HCT116 (cell line): ENCODE results near the gene SCYGR1. TPM values are rescaled to one million over a fixed set of nuclear protein-coding genes. Genes with fewer than 3 reads are reported as not detected.

Experiments
- ATAC-seq: fragments of 200-7000 bp; cut with Tn5 transposase; 2 replicates; pipeline ENCODE4 v1.9.1; 2020; ENCODE audit warnings: mild to moderate bottlenecking, moderate library complexity
- BruUV-seq: library from RNA; stranded (reverse); fragments of 400-500 nt; replicated peaks from 2 replicates; lab custom pipeline; 2021; lab: Mats Ljungman, UMichigan
- CTCF ChIA-PET: fragments of 300-600 bp; sonication (Branson Sonifier 250); formaldehyde crosslinking; loops from one replicate; lab custom pipeline; 2021; ENCODE audit warnings: antibody characterized with exemption; lab: Charles Lee
- POLR2A ChIA-PET: fragments of 300-600, 350-600 bp; sonication (Branson Sonifier 250); formaldehyde crosslinking; loops from one replicate; lab custom pipeline; 2021; ENCODE audit warnings: antibody characterized with exemption; lab: Charles Lee
- RAD21 ChIA-PET, 2 experiments: fragments of 300-600 bp; sonication (Branson Sonifier 250); formaldehyde crosslinking; loops; one replicate each; lab custom pipeline; 2023; ENCODE audit warnings: low total read pairs in 2 of 2; ENCODE audit not compliant: uncharacterized antibody in 2 of 2, unreplicated experiment in 2 of 2, low non-redundant PET in 1 of 2; lab: Charles Lee
- DNase-seq: peaks from one replicate; pipeline ENCODE4 v3.0.0-alpha.2; 2010; ENCODE audit warnings: low read depth, low spot score
- H2AFZ ChIP-seq: fragments of 200-600 bp; shearing (Covaris generic), sonication (generic); 2 replicates; pipeline ENCODE4 v1.6.1; 2017; ENCODE audit warnings: low read depth, mixed run types, mixed read lengths, antibody characterized with exemption, low read length; ENCODE audit not compliant: poor library complexity, severe bottlenecking
- H3K27ac ChIP-seq: 2 replicates; pipeline ENCODE4 v1.5.1; 2012; ENCODE audit warnings: low read depth, low read length
- H3K27me3 ChIP-seq: fragments of 200-600 bp; sonication (generic); 2 replicates; pipeline ENCODE4 v1.6.1; 2016; ENCODE audit warnings: mixed run types, low read length, mixed read lengths; ENCODE audit not compliant: insufficient read depth
- H3K36me3 ChIP-seq, 2 experiments: fragments of 200-500 bp in 1 of 2; fragments of 200-600 bp in 1 of 2; sonication (Bioruptor generic) in 1 of 2; sonication (generic) in 1 of 2; 2 replicates each; pipeline versions ENCODE4 v1.5.1 to v1.6.1; 2014 to 2016; ENCODE audit warnings: low read length in 2 of 2, inconsistent platforms in 1 of 2, mixed read lengths in 1 of 2, mixed run types in 1 of 2; ENCODE audit not compliant: insufficient read depth in 2 of 2, control insufficient read depth in 1 of 2
- H3K4me1 ChIP-seq, 2 experiments: fragments of 200-600 bp in 1 of 2; sonication (generic) in 1 of 2; 2 replicates each; pipeline versions ENCODE4 v1.5.1 to v1.6.1; 2012 to 2017; ENCODE audit warnings: low read length in 2 of 2, inconsistent platforms in 1 of 2, mild to moderate bottlenecking in 1 of 2, mixed read lengths in 1 of 2, mixed run types in 1 of 2, moderate library complexity in 1 of 2; ENCODE audit not compliant: insufficient read depth in 2 of 2, control insufficient read depth in 1 of 2
- H3K4me2 ChIP-seq: fragments of 200-600 bp; sonication (generic); 2 replicates; pipeline ENCODE4 v1.6.1; 2017; ENCODE audit warnings: mixed run types, low read length, mixed read lengths
- H3K4me3 ChIP-seq, 2 experiments: fragments of 200-600 bp in 1 of 2; sonication (generic) in 1 of 2; replicated peaks in 1 of 2; 2 replicates each; pipeline ENCODE4 v1.5.1; 2011 to 2016; ENCODE audit warnings: low read length in 2 of 2, control low read depth in 1 of 2, low read depth in 1 of 2, mild to moderate bottlenecking in 1 of 2, mixed read lengths in 1 of 2, mixed run types in 1 of 2
- H3K79me2 ChIP-seq: fragments of 200-600 bp; sonication (generic); 2 replicates; pipeline ENCODE4 v1.6.1; 2017; ENCODE audit warnings: mild to moderate bottlenecking, mixed run types, low read length, moderate library complexity, mixed read lengths; ENCODE audit not compliant: insufficient read depth
- H3K9ac ChIP-seq: fragments of 200-600 bp; sonication (generic); 2 replicates; pipeline ENCODE4 v1.6.1; 2016; ENCODE audit warnings: low read length, mixed read lengths
- H3K9me2 ChIP-seq: fragments of 200-600 bp; sonication (generic), shearing (Covaris generic); 2 replicates; pipeline ENCODE4 v1.6.1; 2017; ENCODE audit warnings: mixed run types, mild to moderate bottlenecking, moderate library complexity; ENCODE audit not compliant: insufficient read depth
- H3K9me3 ChIP-seq, 2 experiments: fragments of 200-500 bp in 1 of 2; fragments of 200-600 bp in 1 of 2; sonication (Bioruptor generic) in 1 of 2; sonication (generic) in 1 of 2; 2 replicates each; pipeline ENCODE4 v1.6.1; 2014 to 2017; ENCODE audit warnings: low read length in 2 of 2, mixed read lengths in 2 of 2, inconsistent platforms in 1 of 2, low read depth in 1 of 2, mild to moderate bottlenecking in 1 of 2, mixed run types in 1 of 2, moderate library complexity in 1 of 2; ENCODE audit not compliant: control insufficient read depth in 1 of 2, insufficient read depth in 1 of 2
- H4K20me1 ChIP-seq: fragments of 200-600 bp; sonication (generic), shearing (Covaris generic); 2 replicates; pipeline ENCODE4 v1.6.1; 2017; ENCODE audit warnings: mixed run types, mild to moderate bottlenecking, moderate library complexity; ENCODE audit not compliant: insufficient read depth
- CBX3 ChIP-seq: IDR thresholded peaks from 2 replicates; pipeline ENCODE4 v1.6.1; 2012; ENCODE audit warnings: low read depth
- ELF1 ChIP-seq: IDR thresholded peaks from 2 replicates; pipeline ENCODE4 v1.6.1; 2012; ENCODE audit warnings: low read depth, borderline replicate concordance
- POLR2A ChIP-seq: IDR thresholded peaks from 2 replicates; pipeline ENCODE4 v1.7.0; 2011; ENCODE audit warnings: borderline replicate concordance; ENCODE audit not compliant: insufficient read depth, insufficient read length; ENCODE audit errors: extremely low read depth
- RAD21 ChIP-seq: IDR thresholded peaks from 2 replicates; pipeline ENCODE4 v1.6.1; 2012; ENCODE audit warnings: low read depth, mild to moderate bottlenecking
- SIN3A ChIP-seq: IDR thresholded peaks from 2 replicates; pipeline ENCODE4 v1.6.1; 2012; ENCODE audit warnings: low read depth
- SP1 ChIP-seq: IDR thresholded peaks from 2 replicates; pipeline ENCODE4 v1.6.1; 2012; ENCODE audit warnings: low read depth
- SRF ChIP-seq: IDR thresholded peaks from 2 replicates; pipeline ENCODE4 v1.6.1; 2012; ENCODE audit warnings: low read depth
- YY1 ChIP-seq: IDR thresholded peaks from 2 replicates; pipeline ENCODE4 v1.6.1; 2011; ENCODE audit warnings: low read length, low read depth, moderate library complexity, mild to moderate bottlenecking; ENCODE audit not compliant: insufficient replicate concordance; ENCODE audit errors: extremely low read depth
- ZFX ChIP-seq: fragments of 450-650 bp; IDR thresholded peaks from 2 replicates; pipeline ENCODE4 v1.6.1; 2017
- intact Hi-C: fragments of 100-400 bp; cut with micrococcal nuclease; formaldehyde crosslinking; loops from 2 replicates; pipeline ENCODE4 v1.10.0; 2022
- total RNA-seq: library from RNA; stranded (reverse); gene quantifications from one replicate; pipeline ENCODE4 v1.2.1, GENCODE V29; 2021; ENCODE audit not compliant: unreplicated experiment
- TF ChIP-seq, protein P1 (sequence below): IDR thresholded peaks from 2 replicates; pipeline ENCODE4 v1.6.1; 2012; ENCODE audit warnings: low read depth
- TF ChIP-seq, protein P2 (sequence below): IDR thresholded peaks from 2 replicates; pipeline ENCODE4 v1.6.1; 2012
- TF ChIP-seq, protein P3 (sequence below): IDR thresholded peaks from 2 replicates; pipeline ENCODE4 v1.6.1; 2012
- TF ChIP-seq, protein P4 (sequence below), 3 experiments: fragments of 200-600 bp in 1 of 3; sonication (generic) in 1 of 3; IDR thresholded peaks in 2 of 3; conservative IDR thresholded peaks in 1 of 3; 2 replicates each; pipeline ENCODE4 v1.5.1; 2012 to 2017; ENCODE audit warnings: low read depth in 2 of 3, low read length in 2 of 3, antibody characterized with exemption in 1 of 3, borderline replicate concordance in 1 of 3, control low read depth in 1 of 3, mild to moderate bottlenecking in 1 of 3, mixed read lengths in 1 of 3, mixed run types in 1 of 3, moderate library complexity in 1 of 3; ENCODE audit not compliant: insufficient read depth in 1 of 3

The SCYGR1 gene
- total RNA-seq, 1 experiment from 2014 or later: not detected

DNA sequence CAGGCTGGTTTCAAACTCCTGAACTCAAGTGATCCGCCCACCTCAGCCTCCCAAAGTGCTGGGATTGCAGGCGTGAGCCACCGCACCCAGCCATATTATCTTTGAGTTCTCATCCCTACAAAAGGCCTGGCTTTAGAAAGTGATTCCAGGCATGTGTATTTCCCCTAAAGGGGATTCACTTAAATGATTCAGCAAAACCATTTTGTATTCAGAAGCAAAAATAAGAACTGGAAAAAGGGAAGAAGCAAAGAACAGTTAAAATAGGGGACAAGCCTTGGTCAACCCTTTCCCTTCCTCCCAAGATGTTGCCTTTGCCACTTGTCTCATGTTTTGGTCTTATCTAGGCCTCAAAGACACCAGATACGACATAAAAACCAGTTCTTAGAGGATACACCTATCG, 19.2 kb downstream of the SCYGR1 start:
- Histone ChIP-seq H3K9me2 (no peaks in the 10 kb centered on the region), H3K9me3 (no peaks in the 10 kb centered on the region), H3K27ac (no peak overlapping the region), H3K9ac (no peak overlapping the region), H2AFZ (no peak overlapping the region), H3K4me3 (no peak overlapping the region), H3K4me2 (no peak overlapping the region), H3K27me3 (no peaks in the 10 kb centered on the region), H3K79me2 (no peaks in the 10 kb centered on the region), H4K20me1 (no peaks in the 10 kb centered on the region), H3K4me1 (no peaks in the 10 kb centered on the region), H3K36me3 (no peaks in the 10 kb centered on the region)
- intact Hi-C loops: no loop called here
- no peak for DNase-seq
- ChIA-PET POLR2A (no interaction called here), CTCF (no interaction called here), RAD21 (no interaction called here)
- BruUV-seq: no TSS peak
- no peak for ATAC-seq
- TF ChIP-seq, protein P1, sequence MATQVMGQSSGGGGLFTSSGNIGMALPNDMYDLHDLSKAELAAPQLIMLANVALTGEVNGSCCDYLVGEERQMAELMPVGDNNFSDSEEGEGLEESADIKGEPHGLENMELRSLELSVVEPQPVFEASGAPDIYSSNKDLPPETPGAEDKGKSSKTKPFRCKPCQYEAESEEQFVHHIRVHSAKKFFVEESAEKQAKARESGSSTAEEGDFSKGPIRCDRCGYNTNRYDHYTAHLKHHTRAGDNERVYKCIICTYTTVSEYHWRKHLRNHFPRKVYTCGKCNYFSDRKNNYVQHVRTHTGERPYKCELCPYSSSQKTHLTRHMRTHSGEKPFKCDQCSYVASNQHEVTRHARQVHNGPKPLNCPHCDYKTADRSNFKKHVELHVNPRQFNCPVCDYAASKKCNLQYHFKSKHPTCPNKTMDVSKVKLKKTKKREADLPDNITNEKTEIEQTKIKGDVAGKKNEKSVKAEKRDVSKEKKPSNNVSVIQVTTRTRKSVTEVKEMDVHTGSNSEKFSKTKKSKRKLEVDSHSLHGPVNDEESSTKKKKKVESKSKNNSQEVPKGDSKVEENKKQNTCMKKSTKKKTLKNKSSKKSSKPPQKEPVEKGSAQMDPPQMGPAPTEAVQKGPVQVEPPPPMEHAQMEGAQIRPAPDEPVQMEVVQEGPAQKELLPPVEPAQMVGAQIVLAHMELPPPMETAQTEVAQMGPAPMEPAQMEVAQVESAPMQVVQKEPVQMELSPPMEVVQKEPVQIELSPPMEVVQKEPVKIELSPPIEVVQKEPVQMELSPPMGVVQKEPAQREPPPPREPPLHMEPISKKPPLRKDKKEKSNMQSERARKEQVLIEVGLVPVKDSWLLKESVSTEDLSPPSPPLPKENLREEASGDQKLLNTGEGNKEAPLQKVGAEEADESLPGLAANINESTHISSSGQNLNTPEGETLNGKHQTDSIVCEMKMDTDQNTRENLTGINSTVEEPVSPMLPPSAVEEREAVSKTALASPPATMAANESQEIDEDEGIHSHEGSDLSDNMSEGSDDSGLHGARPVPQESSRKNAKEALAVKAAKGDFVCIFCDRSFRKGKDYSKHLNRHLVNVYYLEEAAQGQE: no peak
- TF ChIP-seq, protein P2, sequence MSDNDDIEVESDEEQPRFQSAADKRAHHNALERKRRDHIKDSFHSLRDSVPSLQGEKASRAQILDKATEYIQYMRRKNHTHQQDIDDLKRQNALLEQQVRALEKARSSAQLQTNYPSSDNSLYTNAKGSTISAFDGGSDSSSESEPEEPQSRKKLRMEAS: no peak
- TF ChIP-seq CBX3 (no peak), POLR2A (no peak), SIN3A (no peak), YY1 (no peak), SP1 (no peak), ZFX (no peak), RAD21 (no peak), SRF (no peak), ELF1 (no peak)
- TF ChIP-seq, protein P3, sequence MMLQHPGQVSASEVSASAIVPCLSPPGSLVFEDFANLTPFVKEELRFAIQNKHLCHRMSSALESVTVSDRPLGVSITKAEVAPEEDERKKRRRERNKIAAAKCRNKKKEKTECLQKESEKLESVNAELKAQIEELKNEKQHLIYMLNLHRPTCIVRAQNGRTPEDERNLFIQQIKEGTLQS: no peak
- TF ChIP-seq, protein P4, sequence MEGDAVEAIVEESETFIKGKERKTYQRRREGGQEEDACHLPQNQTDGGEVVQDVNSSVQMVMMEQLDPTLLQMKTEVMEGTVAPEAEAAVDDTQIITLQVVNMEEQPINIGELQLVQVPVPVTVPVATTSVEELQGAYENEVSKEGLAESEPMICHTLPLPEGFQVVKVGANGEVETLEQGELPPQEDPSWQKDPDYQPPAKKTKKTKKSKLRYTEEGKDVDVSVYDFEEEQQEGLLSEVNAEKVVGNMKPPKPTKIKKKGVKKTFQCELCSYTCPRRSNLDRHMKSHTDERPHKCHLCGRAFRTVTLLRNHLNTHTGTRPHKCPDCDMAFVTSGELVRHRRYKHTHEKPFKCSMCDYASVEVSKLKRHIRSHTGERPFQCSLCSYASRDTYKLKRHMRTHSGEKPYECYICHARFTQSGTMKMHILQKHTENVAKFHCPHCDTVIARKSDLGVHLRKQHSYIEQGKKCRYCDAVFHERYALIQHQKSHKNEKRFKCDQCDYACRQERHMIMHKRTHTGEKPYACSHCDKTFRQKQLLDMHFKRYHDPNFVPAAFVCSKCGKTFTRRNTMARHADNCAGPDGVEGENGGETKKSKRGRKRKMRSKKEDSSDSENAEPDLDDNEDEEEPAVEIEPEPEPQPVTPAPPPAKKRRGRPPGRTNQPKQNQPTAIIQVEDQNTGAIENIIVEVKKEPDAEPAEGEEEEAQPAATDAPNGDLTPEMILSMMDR (IDR thresholded peaks at IDR 0.05 in 2 of 3, conservative IDR thresholded peaks at IDR 0.05 in 1 of 3; ENCODE audit: borderline replicate concordance in 1 of 3, insufficient read depth in 1 of 3, low read depth in 2 of 3, low read length in 2 of 3): no peak
